Measurements from ENCODE around the gene P3H2.
"Not testable (repeated sequence)": the region's sequence is repeated elsewhere in the genome, so short reads cannot be mapped to it uniquely, and the experiment has no call there.

Gene P3H2

DNA sequence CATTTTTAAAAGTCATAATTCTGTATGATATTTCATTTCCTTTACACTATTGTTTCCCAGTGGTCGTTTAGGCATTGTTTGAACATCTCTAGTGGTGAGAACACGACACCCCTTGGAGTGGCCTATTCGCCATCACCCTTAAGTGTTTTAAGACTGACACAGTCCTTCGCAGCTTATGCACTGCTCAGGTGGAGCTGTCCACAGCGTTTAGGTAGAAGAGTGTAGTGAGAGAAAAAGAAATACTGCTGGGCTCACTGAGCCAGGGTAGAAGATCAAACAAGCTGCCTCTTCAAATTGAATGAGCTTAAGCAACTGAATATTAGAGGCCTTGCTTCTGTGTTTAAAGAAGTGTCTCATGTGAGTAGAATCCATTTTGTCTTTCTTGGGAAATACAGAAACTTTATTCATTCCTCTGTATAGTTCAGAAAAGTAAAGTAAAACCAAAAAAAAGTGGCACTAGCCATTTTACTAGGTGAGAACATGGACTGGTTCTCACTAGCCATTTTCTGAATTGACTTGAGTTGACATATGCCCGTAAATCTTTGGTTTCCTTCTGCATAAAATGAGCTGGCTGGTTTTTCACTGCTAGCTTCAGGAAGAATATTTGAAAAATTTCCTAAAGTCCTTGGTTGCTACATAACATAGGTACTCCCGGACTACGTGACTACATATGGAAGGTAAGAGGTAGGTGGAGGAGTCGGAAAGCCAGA, 155.9 kb downstream of the P3H2 start:
- H4K20me1 ChIP-seq (ENCODE audit: insufficient read depth, low read length): no peaks in the 10 kb centered on the region
- no peaks in the 10 kb centered on the region for H3K79me2 ChIP-seq (ENCODE audit: insufficient read depth, low read length)

DNA sequence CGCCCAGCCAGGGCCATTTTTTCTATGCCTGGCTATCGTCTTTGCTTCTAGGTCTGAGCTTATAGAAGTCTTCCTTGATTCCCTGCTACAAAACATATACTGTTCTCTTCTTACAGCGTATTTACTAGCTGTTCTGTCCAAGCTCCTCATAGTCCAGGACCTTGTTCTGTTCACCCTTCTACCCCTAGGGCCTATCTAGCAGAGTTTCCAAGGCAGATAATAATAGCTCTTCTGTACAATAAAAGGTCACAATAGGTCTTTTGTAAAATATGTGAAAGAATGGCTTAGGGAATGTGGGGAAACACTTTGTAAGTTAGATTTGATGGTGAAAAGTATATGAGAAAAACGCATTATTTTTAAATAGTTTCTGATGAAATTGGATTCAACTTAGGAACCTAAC, 158.2 kb downstream of the P3H2 start:
- no peaks in the 10 kb centered on the region for H3K36me3 ChIP-seq (ENCODE audit: insufficient read depth, low read length)

More for the DNA sequence above, 155.9 kb downstream of the P3H2 start:
- no peak overlapping the region for H2AFZ ChIP-seq (ENCODE audit: low read depth, low read length)
- no peaks in the 10 kb centered on the region for H3K4me1 ChIP-seq (ENCODE audit: insufficient read depth, low read length)
- no peak overlapping the region for H3K4me3 ChIP-seq (ENCODE audit: low read depth in 1 of 2, low read length in 2 of 2)
- no peaks in the 10 kb centered on the region for H3K9me3 ChIP-seq (ENCODE audit: insufficient read depth, low read length, severe bottlenecking)
- no peaks in the 10 kb centered on the region for H3K27me3 ChIP-seq (ENCODE audit: insufficient read depth, low read length, poor library complexity)
- no peak for ATAC-seq (ENCODE audit: insufficient read depth, low read depth)
- no peak overlapping the region for H3K4me2 ChIP-seq (ENCODE audit: insufficient read depth, low read length)
- no peak for DNase-seq
- no peak overlapping the region for H3K9ac ChIP-seq (ENCODE audit: low read depth, low read length)
- TF ChIP-seq, protein P1, sequence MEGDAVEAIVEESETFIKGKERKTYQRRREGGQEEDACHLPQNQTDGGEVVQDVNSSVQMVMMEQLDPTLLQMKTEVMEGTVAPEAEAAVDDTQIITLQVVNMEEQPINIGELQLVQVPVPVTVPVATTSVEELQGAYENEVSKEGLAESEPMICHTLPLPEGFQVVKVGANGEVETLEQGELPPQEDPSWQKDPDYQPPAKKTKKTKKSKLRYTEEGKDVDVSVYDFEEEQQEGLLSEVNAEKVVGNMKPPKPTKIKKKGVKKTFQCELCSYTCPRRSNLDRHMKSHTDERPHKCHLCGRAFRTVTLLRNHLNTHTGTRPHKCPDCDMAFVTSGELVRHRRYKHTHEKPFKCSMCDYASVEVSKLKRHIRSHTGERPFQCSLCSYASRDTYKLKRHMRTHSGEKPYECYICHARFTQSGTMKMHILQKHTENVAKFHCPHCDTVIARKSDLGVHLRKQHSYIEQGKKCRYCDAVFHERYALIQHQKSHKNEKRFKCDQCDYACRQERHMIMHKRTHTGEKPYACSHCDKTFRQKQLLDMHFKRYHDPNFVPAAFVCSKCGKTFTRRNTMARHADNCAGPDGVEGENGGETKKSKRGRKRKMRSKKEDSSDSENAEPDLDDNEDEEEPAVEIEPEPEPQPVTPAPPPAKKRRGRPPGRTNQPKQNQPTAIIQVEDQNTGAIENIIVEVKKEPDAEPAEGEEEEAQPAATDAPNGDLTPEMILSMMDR (IDR thresholded peaks at IDR 0.05; ENCODE audit: borderline replicate concordance, extremely low read depth, low read length, poor library complexity, severe bottlenecking): no peak
- TF ChIP-seq EZH2 (IDR thresholded peaks at IDR 0.05; ENCODE audit: borderline replicate concordance, low read depth, low read length, severe bottlenecking): no peak
- H3K36me3 ChIP-seq (ENCODE audit: insufficient read depth, low read length): no peaks in the 10 kb centered on the region
- H3K27ac ChIP-seq (ENCODE audit: low read length): no peak overlapping the region

DNA sequence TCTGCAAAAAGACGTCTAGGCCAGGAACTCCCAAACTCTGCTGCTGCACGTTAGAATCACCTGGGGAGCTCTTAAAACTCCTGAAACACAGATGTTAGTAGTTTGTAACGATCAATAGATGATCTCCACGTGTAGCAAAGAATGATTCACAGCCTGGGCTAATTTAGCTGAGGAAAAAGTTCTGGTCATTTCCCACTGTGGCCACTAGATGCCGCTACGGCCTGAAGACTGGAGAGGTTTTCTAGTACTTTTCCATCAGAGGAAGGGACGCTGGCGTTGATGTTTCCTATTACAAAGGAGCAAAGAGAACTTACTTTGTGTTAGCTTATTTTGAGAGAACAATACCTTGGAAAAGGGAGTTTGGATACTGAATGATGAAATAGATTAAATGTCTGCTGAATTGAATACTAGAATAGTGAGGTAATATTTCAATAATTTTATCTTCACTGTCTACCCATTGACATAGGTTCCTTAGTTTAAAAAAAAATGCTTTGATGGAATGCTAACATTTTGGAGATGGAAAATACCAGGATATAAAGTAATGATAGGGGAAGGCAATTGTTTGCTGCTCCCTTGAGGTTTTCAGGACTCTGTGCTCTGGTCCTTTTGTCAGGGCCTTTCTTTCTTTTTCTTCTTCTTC, 159.1 kb downstream of the P3H2 start:
- no peak for TF ChIP-seq EZH2 (IDR thresholded peaks at IDR 0.05; ENCODE audit: borderline replicate concordance, low read depth, low read length, severe bottlenecking)
- TF ChIP-seq, protein P1 (IDR thresholded peaks at IDR 0.05; ENCODE audit: borderline replicate concordance, extremely low read depth, low read length, poor library complexity, severe bottlenecking): peak; percentile 95
- Histone ChIP-seq H3K4me2 (ENCODE audit: insufficient read depth, low read length) (no peak overlapping the region), H3K4me3 (ENCODE audit: low read depth in 1 of 2, low read length in 2 of 2) (no peak overlapping the region)

More for the DNA sequence above, 158.2 kb downstream of the P3H2 start:
- TF ChIP-seq, protein P1 (IDR thresholded peaks at IDR 0.05; ENCODE audit: borderline replicate concordance, extremely low read depth, low read length, poor library complexity, severe bottlenecking): no peak
- H3K27me3 ChIP-seq (ENCODE audit: insufficient read depth, low read length, poor library complexity): no peaks in the 10 kb centered on the region
- H3K9me3 ChIP-seq (ENCODE audit: insufficient read depth, low read length, severe bottlenecking): no peaks in the 10 kb centered on the region
- H3K27ac ChIP-seq (ENCODE audit: low read length): no peak overlapping the region
- no peak for ATAC-seq (ENCODE audit: insufficient read depth, low read depth)
- no peaks in the 10 kb centered on the region for H3K4me1 ChIP-seq (ENCODE audit: insufficient read depth, low read length)
- no peak overlapping the region for H3K9ac ChIP-seq (ENCODE audit: low read depth, low read length)
- H3K4me2 ChIP-seq (ENCODE audit: insufficient read depth, low read length): no peak overlapping the region
- H2AFZ ChIP-seq (ENCODE audit: low read depth, low read length): no peak overlapping the region
- H3K79me2 ChIP-seq (ENCODE audit: insufficient read depth, low read length): no peaks in the 10 kb centered on the region
- H3K4me3 ChIP-seq (ENCODE audit: low read depth in 1 of 2, low read length in 2 of 2): no peak overlapping the region
- no peak for DNase-seq
- H4K20me1 ChIP-seq (ENCODE audit: insufficient read depth, low read length): no peaks in the 10 kb centered on the region

DNA sequence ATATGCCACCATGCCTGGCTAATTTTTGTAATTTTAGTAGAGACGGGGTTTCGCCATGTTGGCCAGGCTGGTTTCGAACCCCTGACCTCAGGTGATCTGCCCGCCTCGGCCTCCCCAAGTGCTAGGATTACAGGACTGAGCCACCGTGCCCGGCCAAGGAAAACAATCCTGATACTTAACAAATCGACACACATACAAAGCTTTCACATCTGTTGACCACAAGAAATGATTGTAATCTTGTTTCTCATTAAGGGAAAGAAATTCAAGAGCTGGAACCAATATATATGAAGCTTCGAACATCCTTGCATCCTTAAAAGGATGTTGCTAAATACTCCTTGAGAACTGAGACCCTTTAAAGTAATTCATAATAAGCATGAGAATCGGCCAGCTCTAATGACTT, 159.6 kb downstream of the P3H2 start:
- H4K20me1 ChIP-seq (ENCODE audit: insufficient read depth, low read length); H3K27me3 ChIP-seq (ENCODE audit: insufficient read depth, low read length, poor library complexity); H3K9me3 ChIP-seq (ENCODE audit: insufficient read depth, low read length, severe bottlenecking); DNase-seq; H3K27ac ChIP-seq (ENCODE audit: low read length); H3K4me2 ChIP-seq (ENCODE audit: insufficient read depth, low read length); H3K36me3 ChIP-seq (ENCODE audit: insufficient read depth, low read length); H3K9ac ChIP-seq (ENCODE audit: low read depth, low read length); H3K79me2 ChIP-seq (ENCODE audit: insufficient read depth, low read length); H3K4me1 ChIP-seq (ENCODE audit: insufficient read depth, low read length); H3K4me3 ChIP-seq (ENCODE audit: low read depth in 1 of 2, low read length in 2 of 2): not testable (repeated sequence)
- H2AFZ ChIP-seq (ENCODE audit: low read depth, low read length): peak overlapping the region; percentile 53; the same call in 1 of the 2 replicates
- ATAC-seq (ENCODE audit: insufficient read depth, low read depth): 0 out of 3 replicates have a peak, but pooled peaks have one; percentile 8

More for the DNA sequence above, 159.1 kb downstream of the P3H2 start:
- Histone ChIP-seq H3K36me3 (ENCODE audit: insufficient read depth, low read length) (no peaks in the 10 kb centered on the region), H3K9ac (ENCODE audit: low read depth, low read length) (no peak overlapping the region), H4K20me1 (ENCODE audit: insufficient read depth, low read length) (no peaks in the 10 kb centered on the region), H3K79me2 (ENCODE audit: insufficient read depth, low read length) (no peaks in the 10 kb centered on the region), H3K9me3 (ENCODE audit: insufficient read depth, low read length, severe bottlenecking) (no peaks in the 10 kb centered on the region), H2AFZ (ENCODE audit: low read depth, low read length) (peak overlapping the region; percentile 53), H3K27ac (ENCODE audit: low read length) (no peak overlapping the region), H3K4me1 (ENCODE audit: insufficient read depth, low read length) (no peaks in the 10 kb centered on the region), H3K27me3 (ENCODE audit: insufficient read depth, low read length, poor library complexity) (no peaks in the 10 kb centered on the region)
- ATAC-seq (ENCODE audit: insufficient read depth, low read depth) (peak; percentile 81), DNase-seq (peak; percentile 67)
